ENCODE measurements around the gene SHD. TPM values are rescaled to one million over a fixed set of nuclear protein-coding genes. Genes with fewer than 3 reads are reported as not detected.

SHD gene
- total and polyA plus RNA-seq, 9 of the 15 experiments (the other 6 are each of a cell fraction or from before 2014, with no cell fraction given): 0.05 to 0.62 (median 0.15) TPM; not detected in 5

DNA sequence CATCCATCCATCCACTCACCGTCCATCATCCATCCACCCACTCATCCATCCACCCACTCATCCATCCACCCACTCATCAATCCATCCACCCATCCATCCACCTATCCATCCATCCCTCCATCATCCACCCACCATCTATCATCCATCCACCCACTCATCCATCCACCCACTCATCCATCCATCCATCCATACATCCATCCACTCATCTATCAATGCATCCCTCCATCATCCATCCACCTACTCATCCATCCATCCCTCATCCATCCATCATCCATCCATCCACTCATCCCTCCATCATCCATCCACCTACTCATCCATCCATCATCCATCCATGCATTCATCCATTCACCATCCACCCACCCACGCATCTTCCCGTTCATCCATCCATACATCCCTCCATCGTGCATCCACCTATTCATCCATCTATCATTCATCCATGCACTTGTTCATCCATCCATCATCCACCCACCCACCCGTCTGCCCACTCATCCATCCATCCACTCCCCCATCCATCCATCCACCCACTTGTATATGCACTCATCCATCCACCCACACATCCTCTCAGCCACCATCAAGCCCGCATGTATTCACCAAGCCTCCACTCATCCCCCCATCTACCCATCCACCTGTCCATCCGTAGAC lies 56.0 kb downstream of the SHD start:
- ChIA-PET CTCF (ENCODE audit: low intra/inter-chr PET ratio) (no interaction called here), POLR2A (interaction anchor here (0.6 kb wide), 1 partner anchor 46 kb away, joined by 3 read pairs; no protein-coding TSS in a partner anchor)
- Histone ChIP-seq H3K36me3 (ENCODE audit: control insufficient read depth, insufficient read depth, low read length) (peaks cover under 1% of the 10 kb centered on the region), H2AFZ (ENCODE audit: low read depth, low read length) (no peak overlapping the region), H3K9ac (ENCODE audit: insufficient read depth in 1 of 2, low read depth in 2 of 2, low read length in 2 of 2) (no peak overlapping the region), H3K4me3 (no peak overlapping the region), H3K9me3 (replicated peaks; ENCODE audit: control insufficient read depth, insufficient read depth, low read depth, low read length) (no peaks in the 10 kb centered on the region), H3K79me2 (ENCODE audit: control insufficient read depth, insufficient read depth, low read length) (no peaks in the 10 kb centered on the region), H3K27me3 (ENCODE audit: control insufficient read depth in 2 of 2, insufficient read depth in 2 of 2, low read length in 2 of 2) (no peaks in the 10 kb centered on the region), H3K27ac (ENCODE audit: extremely low read depth, low read depth, low read length) (no peak overlapping the region), H3K4me2 (ENCODE audit: insufficient read depth, low read length) (no peak overlapping the region), H3K9me1 (ENCODE audit: control insufficient read depth, insufficient read depth, low read length) (no peaks in the 10 kb centered on the region), H3K4me1 (replicated peaks in 1 of 2; ENCODE audit: control insufficient read depth in 2 of 2, insufficient read depth in 2 of 2, low read length in 2 of 2) (peaks cover 5 to 15% of the 10 kb centered on the region in 2 experiments; a peak in 3 of 5 replicates), H4K20me1 (replicated peaks; ENCODE audit: control insufficient read depth, insufficient read depth, low read length) (no peaks in the 10 kb centered on the region)
- in situ Hi-C loops (cut with MboI): no loop called here
- no peak for FAIRE-seq
- ATAC-seq: no peak
- no peak for DNase-seq (ENCODE audit: extremely low read depth in 1 of 4, low spot score in 3 of 4)
- BruUV-seq (replicated peaks): no TSS peak
- intact Hi-C loops (cut with micrococcal nuclease): no loop called here
- 48% methylated on average over 7 of the region's 7 CpGs for WGBS (ENCODE audit: insufficient coverage, low coverage, missing lambda C conversion rate)
- TF ChIP-seq, protein P1, sequence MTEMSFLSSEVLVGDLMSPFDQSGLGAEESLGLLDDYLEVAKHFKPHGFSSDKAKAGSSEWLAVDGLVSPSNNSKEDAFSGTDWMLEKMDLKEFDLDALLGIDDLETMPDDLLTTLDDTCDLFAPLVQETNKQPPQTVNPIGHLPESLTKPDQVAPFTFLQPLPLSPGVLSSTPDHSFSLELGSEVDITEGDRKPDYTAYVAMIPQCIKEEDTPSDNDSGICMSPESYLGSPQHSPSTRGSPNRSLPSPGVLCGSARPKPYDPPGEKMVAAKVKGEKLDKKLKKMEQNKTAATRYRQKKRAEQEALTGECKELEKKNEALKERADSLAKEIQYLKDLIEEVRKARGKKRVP (CRISPR knock-in tag; IDR thresholded peaks at IDR 0.05): no peak
- TF ChIP-seq ZNF316 (IDR thresholded peaks at IDR 0.05): no peak
- no peak for TF ChIP-seq SRSF9 (IDR thresholded peaks at IDR 0.05; ENCODE audit: borderline replicate concordance, low read depth, low read length)
- TF ChIP-seq KDM1A (IDR thresholded peaks at IDR 0.05): peak; percentile 84 to 88
- TF ChIP-seq POLR2B (IDR thresholded peaks at IDR 0.05; ENCODE audit: low read depth, partially characterized antibody): peak; percentile 67
- TF ChIP-seq EHMT2 (IDR thresholded peaks at IDR 0.05): peak; percentile 75
- peak; percentile 59 for TF ChIP-seq SUPT5H (IDR thresholded peaks at IDR 0.05)
- TF ChIP-seq POLR2A (conservative IDR thresholded peaks at IDR 0.05): peak; percentile 51; the same call in 1 of the 2 replicates
- no peak for TF ChIP-seq ZNF184 (CRISPR knock-in tag; IDR thresholded peaks at IDR 0.05)
- TF ChIP-seq FOXA1 (IDR thresholded peaks at IDR 0.05; ENCODE audit: borderline replicate concordance): no peak
- no peak for TF ChIP-seq ELF2 (CRISPR knock-in tag; IDR thresholded peaks at IDR 0.05)
- peak; percentile 57; the same call in 1 of the 2 replicates for TF ChIP-seq CTBP1 (IDR thresholded peaks at IDR 0.05; ENCODE audit: borderline replicate concordance)
- TF ChIP-seq HDAC1 (IDR thresholded peaks at IDR 0.05): peak in 1 of 2 experiments; percentile 82; a peak in 2 of 4 replicates
- peak; percentile 43; the same call in 1 of the 2 replicates for TF ChIP-seq MIER1 (IDR thresholded peaks at IDR 0.05; ENCODE audit: low read depth)
- 0 out of 2 replicates have a peak, but pooled peaks have one; percentile 42 for TF ChIP-seq HLTF (IDR thresholded peaks at IDR 0.05)
- TF ChIP-seq ZSCAN32 (CRISPR knock-in tag; IDR thresholded peaks at IDR 0.05): no peak
- TF ChIP-seq GTF2A2 (tag; IDR thresholded peaks at IDR 0.05): no peak
- TF ChIP-seq ZNF668 (CRISPR knock-in tag; IDR thresholded peaks at IDR 0.05): no peak
- peak; percentile 27; the same call in 1 of the 2 replicates for TF ChIP-seq CC2D1A (IDR thresholded peaks at IDR 0.05)
- peak; percentile 45; the same call in 1 of the 2 replicates for TF ChIP-seq PKNOX1 (IDR thresholded peaks at IDR 0.05)
- TF ChIP-seq LARP7 (IDR thresholded peaks at IDR 0.05): 0 out of 2 replicates have a peak, but pooled peaks have one; percentile 64
- peak in 1 of 2 experiments; percentile 33; a peak in 1 of 4 replicates for TF ChIP-seq TRIM24 (IDR thresholded peaks at IDR 0.05)
- no peak for TF ChIP-seq SNIP1 (IDR thresholded peaks at IDR 0.05; ENCODE audit: low read depth)
- TF ChIP-seq EGR1 (conservative IDR thresholded peaks at IDR 0.05): peak; percentile 95
- peak; percentile 58 for TF ChIP-seq ARHGAP35 (IDR thresholded peaks at IDR 0.05; ENCODE audit: partially characterized antibody)
- peak; percentile 75 for TF ChIP-seq ZNF263 (CRISPR knock-in tag; IDR thresholded peaks at IDR 0.05; ENCODE audit: borderline replicate concordance)
- TF ChIP-seq SMARCA5 (IDR thresholded peaks at IDR 0.05): 0 out of 2 replicates have a peak, but pooled peaks have one; percentile 26
- TF ChIP-seq ZC3H8 (IDR thresholded peaks at IDR 0.05): no peak
